OCI-LY3 (cell line): ENCODE data around the gene BMPER.

Experiments used
- CTCF ChIP-seq: fragments of 200-600, 300-600 bp; sonication (generic); IDR thresholded peaks from 2 replicates; pipeline ENCODE4 v1.5.1; 2014; ENCODE audit warnings: antibody characterized with exemption, low read length, low read depth
- EZH2phosphoT487 ChIP-seq: fragments of 200-600 bp; shearing (Covaris generic); IDR thresholded peaks from 2 replicates; pipeline ENCODE4 v1.6.1; 2018; ENCODE audit warnings: antibody characterized with exemption, mixed run types, low read depth

- TF ChIP-seq CTCF (no peak), EZH2phosphoT487 (no peak)
Measured at GRCh38 chr7:34158368-34159153, 253.2 kb downstream of the BMPER start.
